Testis (tissue), 2 donors: ENCODE results near the gene CCR6.

Experiments used
- CTCF ChIP-seq, 3 experiments: fragments of 450-650 bp in 2 of 3; fragments of 200-600 bp in 1 of 3; sonication (generic) in 1 of 3; IDR thresholded peaks; one replicate each; pipeline ENCODE4 v1.5.1; 2016 to 2019; ENCODE audit warnings: antibody characterized with exemption in 3 of 3, mild to moderate bottlenecking in 2 of 3, moderate library complexity in 1 of 3
- POLR2A ChIP-seq: fragments of 450-650 bp; IDR thresholded peaks from one replicate; pipeline ENCODE4 v1.6.1; 2017; ENCODE audit warnings: antibody characterized with exemption, mild to moderate bottlenecking, moderate library complexity

GRCh38 chr6:167099707-167100106 is 23.2 kb upstream of the CCR6 start:
- no peak for TF ChIP-seq CTCF (IDR thresholded peaks at IDR 0.05)
- no peak for TF ChIP-seq POLR2A
